Skeletal muscle tissue (tissue), 4 donors: ENCODE results near the gene ATP2B1. TPM values are rescaled to one million over a fixed set of nuclear protein-coding genes. Genes with fewer than 3 reads are reported as not detected.

Source experiments
- H3K27ac ChIP-seq: one replicate; pipeline ENCODE4 v1.7.0; 2013; ENCODE audit warnings: mild to moderate bottlenecking, low read depth, low read length, inconsistent platforms
- H3K27me3 ChIP-seq, 3 donors: one replicate each; pipeline ENCODE4 v1.7.0; 2013; ENCODE audit warnings: low read length in 3 of 3; ENCODE audit not compliant: control insufficient read depth in 3 of 3, insufficient read depth in 3 of 3
- H3K36me3 ChIP-seq, 3 donors: one replicate each; pipeline ENCODE4 v1.7.0; 2013; ENCODE audit warnings: low read length in 3 of 3; ENCODE audit not compliant: control insufficient read depth in 3 of 3, insufficient read depth in 3 of 3
- H3K4me1 ChIP-seq, 3 donors: one replicate each; pipeline ENCODE4 v1.7.0; 2013; ENCODE audit warnings: low read length in 3 of 3, mild to moderate bottlenecking in 3 of 3; ENCODE audit not compliant: control insufficient read depth in 3 of 3, insufficient read depth in 3 of 3
- H3K4me3 ChIP-seq, 3 donors: one replicate each; pipeline ENCODE4 v1.7.0; 2013; ENCODE audit warnings: low read length in 3 of 3
- H3K9ac ChIP-seq, 3 donors: one replicate each; pipeline ENCODE4 v1.7.0; 2013; ENCODE audit warnings: low read length in 3 of 3, mild to moderate bottlenecking in 3 of 3, moderate library complexity in 2 of 3, low read depth in 1 of 3
- H3K9me3 ChIP-seq, 3 donors: one replicate each; pipeline ENCODE4 v1.7.0; 2013; ENCODE audit warnings: low read length in 3 of 3; ENCODE audit not compliant: control insufficient read depth in 3 of 3
- total RNA-seq: library from RNA; depleted of rRNA; stranded (reverse); fragments of >200 nt; gene quantifications from one replicate; pipeline ENCODE4 v1.2.3, GENCODE V29; 2014
- donor health status: Osteomylitis.

ATP2B1 gene
- total RNA-seq, 1 donor from 2014 or later: 127 TPM

- no peak overlapping the region for H3K27ac ChIP-seq
- peaks cover 0 to 7% (median 2%) of the 10 kb centered on the region in 3 donors for H3K4me1 ChIP-seq
- H3K9me3 ChIP-seq: peaks cover 0 to 4% (median 3%) of the 10 kb centered on the region in 3 donors
- H3K4me3 ChIP-seq: no peak overlapping the region
- H3K36me3 ChIP-seq: no peaks in the 10 kb centered on the region
- H3K27me3 ChIP-seq: no peaks in the 10 kb centered on the region
- H3K9ac ChIP-seq: no peak overlapping the region
Measured at GRCh38 chr12:89680409-89680808, 28.2 kb downstream of the ATP2B1 start.

GRCh38 chr12:89679631-89680030, 29.0 kb downstream of the ATP2B1 start:
- peaks cover 0 to 7% (median 2%) of the 10 kb centered on the region in 3 donors for H3K4me1 ChIP-seq
- no peak overlapping the region for H3K9ac ChIP-seq
- no peaks in the 10 kb centered on the region for H3K27me3 ChIP-seq
- H3K27ac ChIP-seq: no peak overlapping the region
- H3K36me3 ChIP-seq: no peaks in the 10 kb centered on the region
- H3K4me3 ChIP-seq: no peak overlapping the region
- H3K9me3 ChIP-seq: peaks cover 0 to 4% (median 3%) of the 10 kb centered on the region in 3 donors

- peaks cover 0 to 5% (median under 1%) of the 10 kb centered on the region in 3 donors for H3K4me1 ChIP-seq
- H3K27ac ChIP-seq: no peak overlapping the region
- H3K4me3 ChIP-seq: no peak overlapping the region
- peaks cover 0 to 4% (median 3%) of the 10 kb centered on the region in 3 donors for H3K9me3 ChIP-seq
- no peaks in the 10 kb centered on the region for H3K36me3 ChIP-seq
- H3K9ac ChIP-seq: no peak overlapping the region
- H3K27me3 ChIP-seq: no peaks in the 10 kb centered on the region
Measured at GRCh38 chr12:89678225-89678624, 30.4 kb downstream of the ATP2B1 start.

- Histone ChIP-seq H3K27me3 (no peaks in the 10 kb centered on the region), H3K4me1 (peaks cover 0 to 5% (median 0%) of the 10 kb centered on the region in 3 donors)
Measured at GRCh38 chr12:89676930-89677329, 31.7 kb downstream of the ATP2B1 start.

GRCh38 chr12:89674326-89674942, 34.2 kb downstream of the ATP2B1 start:
- Histone ChIP-seq H3K9me3 (no peaks in the 10 kb centered on the region), H3K27me3 (no peaks in the 10 kb centered on the region), H3K4me3 (no peak overlapping the region), H3K27ac (no peak overlapping the region), H3K4me1 (peaks cover 0 to 4% (median 0%) of the 10 kb centered on the region in 3 donors), H3K36me3 (no peaks in the 10 kb centered on the region), H3K9ac (no peak overlapping the region)

More at GRCh38 chr12:89676930-89677329, 31.7 kb downstream of the ATP2B1 start:
- Histone ChIP-seq H3K36me3 (no peaks in the 10 kb centered on the region), H3K4me3 (no peak overlapping the region), H3K27ac (no peak overlapping the region), H3K9ac (no peak overlapping the region), H3K9me3 (no peaks in the 10 kb centered on the region)

- Histone ChIP-seq H3K27me3 (no peaks in the 10 kb centered on the region), H3K27ac (no peak overlapping the region), H3K9me3 (no peaks in the 10 kb centered on the region), H3K4me3 (no peak overlapping the region), H3K36me3 (no peaks in the 10 kb centered on the region), H3K4me1 (peaks cover 0 to 2% (median under 1%) of the 10 kb centered on the region in 3 donors), H3K9ac (no peak overlapping the region)
Measured at GRCh38 chr12:89673603-89674002, 35.0 kb downstream of the ATP2B1 start.

GRCh38 chr12:89672589-89672979, 36.1 kb downstream of the ATP2B1 start:
- Histone ChIP-seq H3K9me3 (no peaks in the 10 kb centered on the region), H3K4me1 (peaks cover 0 to 2% (median 2%) of the 10 kb centered on the region in 3 donors), H3K9ac (no peak overlapping the region), H3K4me3 (no peak overlapping the region), H3K27me3 (no peaks in the 10 kb centered on the region), H3K36me3 (no peaks in the 10 kb centered on the region), H3K27ac (no peak overlapping the region)

GRCh38 chr12:89671469-89671868, 37.2 kb downstream of the ATP2B1 start:
- H3K36me3 ChIP-seq: no peaks in the 10 kb centered on the region
- H3K27ac ChIP-seq: no peak overlapping the region
- H3K9ac ChIP-seq: no peak overlapping the region
- peaks cover 0 to 2% (median 0%) of the 10 kb centered on the region in 3 donors for H3K4me1 ChIP-seq
- no peak overlapping the region for H3K4me3 ChIP-seq
- no peaks in the 10 kb centered on the region for H3K27me3 ChIP-seq
- no peaks in the 10 kb centered on the region for H3K9me3 ChIP-seq

GRCh38 chr12:89669197-89669596, 39.4 kb downstream of the ATP2B1 start:
- Histone ChIP-seq H3K27me3 (no peaks in the 10 kb centered on the region), H3K9ac (no peak overlapping the region), H3K4me3 (no peak overlapping the region), H3K9me3 (no peaks in the 10 kb centered on the region), H3K36me3 (no peaks in the 10 kb centered on the region), H3K27ac (no peak overlapping the region), H3K4me1 (peaks cover 0 to 2% (median 2%) of the 10 kb centered on the region in 3 donors)

GRCh38 chr12:89665556-89665955, 43.1 kb downstream of the ATP2B1 start:
- no peaks in the 10 kb centered on the region for H3K9me3 ChIP-seq
- no peak overlapping the region for H3K9ac ChIP-seq
- no peak overlapping the region for H3K4me3 ChIP-seq
- H3K27me3 ChIP-seq: no peaks in the 10 kb centered on the region
- H3K4me1 ChIP-seq: peaks cover 0 to 15% (median 9%) of the 10 kb centered on the region in 3 donors
- no peak overlapping the region for H3K27ac ChIP-seq
- H3K36me3 ChIP-seq: no peaks in the 10 kb centered on the region
